ENCODE data around the gene MSRB1. TPM values are rescaled to one million over a fixed set of nuclear protein-coding genes. Genes with fewer than 3 reads are reported as not detected.
A peak's percentile ranks its signal among the peaks of the same experiment; 100 is the strongest.

MSRB1 gene
- total and polyA plus RNA-seq, 2 of the 13 experiments (the other 11 are each of a cell fraction or from before 2014, with no cell fraction given), result 32.1 to 75.4 TPM

DNA sequence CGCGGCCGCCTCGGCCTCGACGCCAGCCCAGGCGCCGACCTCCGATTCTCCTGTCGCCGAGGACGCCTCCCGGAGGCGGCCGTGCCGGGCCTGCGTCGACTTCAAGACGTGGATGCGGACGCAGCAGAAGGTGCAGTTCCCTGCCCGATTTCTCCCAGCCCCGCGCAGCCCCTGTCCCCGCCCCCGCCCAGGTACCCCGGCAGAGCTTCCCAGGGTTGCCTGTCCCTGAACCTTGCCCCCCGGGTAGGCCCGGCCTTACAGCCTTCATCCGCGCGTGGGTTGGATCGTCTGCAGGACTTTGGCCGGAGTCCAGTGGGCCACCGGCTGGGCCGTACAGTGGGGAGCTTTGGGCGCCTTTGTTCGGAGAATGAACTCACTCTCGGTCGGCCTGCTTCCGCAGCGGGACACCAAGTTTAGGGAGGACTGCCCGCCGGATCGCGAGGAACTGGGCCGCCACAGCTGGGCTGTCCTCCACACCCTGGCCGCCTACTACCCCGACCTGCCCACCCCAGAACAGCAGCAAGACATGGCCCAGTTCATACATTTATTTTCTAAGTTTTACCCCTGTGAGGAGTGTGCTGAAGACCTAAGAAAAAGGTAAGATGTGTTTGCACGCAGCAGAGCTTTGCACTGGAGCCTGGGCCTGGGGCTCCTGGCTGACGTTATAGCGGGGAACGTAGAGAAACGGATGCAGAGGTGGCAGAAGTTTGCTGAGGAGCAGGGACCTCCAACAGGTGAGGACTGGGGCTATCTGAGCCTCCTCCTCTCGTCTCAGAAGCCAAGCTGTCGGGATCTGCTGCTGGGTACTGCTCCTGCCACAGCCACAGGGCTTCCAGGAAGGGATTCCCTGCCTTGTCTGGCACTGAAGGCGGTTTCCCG is 41.6 kb upstream of the MSRB1 start (continued):
- TF ChIP-seq PAXIP1 (CRISPR knock-in tag; conservative IDR thresholded peaks at IDR 0.05) (peak; percentile 72; the same call in 1 of the 2 replicates), ZNF34 (CRISPR knock-in tag; IDR thresholded peaks at IDR 0.05; ENCODE audit: borderline replicate concordance) (no peak), ATM (IDR thresholded peaks at IDR 0.05; ENCODE audit: borderline replicate concordance) (no peak), ZNF672 (CRISPR knock-in tag; IDR thresholded peaks at IDR 0.05) (no peak), CC2D1A (CRISPR knock-in tag; IDR thresholded peaks at IDR 0.05) (no peak), ZNF784 (CRISPR knock-in tag; IDR thresholded peaks at IDR 0.05; ENCODE audit: borderline replicate concordance) (peak; percentile 60; the same call in 1 of the 2 replicates), ZFP37 (CRISPR knock-in tag; IDR thresholded peaks at IDR 0.05; ENCODE audit: borderline replicate concordance) (no peak), ZNF644 (CRISPR knock-in tag; IDR thresholded peaks at IDR 0.05; ENCODE audit: low read depth) (no peak), MLX (CRISPR knock-in tag; IDR thresholded peaks at IDR 0.05) (no peak), ZBTB3 (CRISPR knock-in tag; IDR thresholded peaks at IDR 0.05; ENCODE audit: borderline replicate concordance, low read depth) (no peak; the same call in 1 of the 2 replicates), MYNN (CRISPR knock-in tag; IDR thresholded peaks at IDR 0.05; ENCODE audit: low read depth) (no peak), GLI4 (CRISPR knock-in tag; IDR thresholded peaks at IDR 0.05; ENCODE audit: borderline replicate concordance) (no peak), ZBTB21 (CRISPR knock-in tag; IDR thresholded peaks at IDR 0.05) (no peak), ZNF777 (CRISPR knock-in tag; IDR thresholded peaks at IDR 0.05) (no peak)
- TF ChIP-seq, protein P1, sequence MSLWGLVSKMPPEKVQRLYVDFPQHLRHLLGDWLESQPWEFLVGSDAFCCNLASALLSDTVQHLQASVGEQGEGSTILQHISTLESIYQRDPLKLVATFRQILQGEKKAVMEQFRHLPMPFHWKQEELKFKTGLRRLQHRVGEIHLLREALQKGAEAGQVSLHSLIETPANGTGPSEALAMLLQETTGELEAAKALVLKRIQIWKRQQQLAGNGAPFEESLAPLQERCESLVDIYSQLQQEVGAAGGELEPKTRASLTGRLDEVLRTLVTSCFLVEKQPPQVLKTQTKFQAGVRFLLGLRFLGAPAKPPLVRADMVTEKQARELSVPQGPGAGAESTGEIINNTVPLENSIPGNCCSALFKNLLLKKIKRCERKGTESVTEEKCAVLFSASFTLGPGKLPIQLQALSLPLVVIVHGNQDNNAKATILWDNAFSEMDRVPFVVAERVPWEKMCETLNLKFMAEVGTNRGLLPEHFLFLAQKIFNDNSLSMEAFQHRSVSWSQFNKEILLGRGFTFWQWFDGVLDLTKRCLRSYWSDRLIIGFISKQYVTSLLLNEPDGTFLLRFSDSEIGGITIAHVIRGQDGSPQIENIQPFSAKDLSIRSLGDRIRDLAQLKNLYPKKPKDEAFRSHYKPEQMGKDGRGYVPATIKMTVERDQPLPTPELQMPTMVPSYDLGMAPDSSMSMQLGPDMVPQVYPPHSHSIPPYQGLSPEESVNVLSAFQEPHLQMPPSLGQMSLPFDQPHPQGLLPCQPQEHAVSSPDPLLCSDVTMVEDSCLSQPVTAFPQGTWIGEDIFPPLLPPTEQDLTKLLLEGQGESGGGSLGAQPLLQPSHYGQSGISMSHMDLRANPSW (CRISPR knock-in tag; IDR thresholded peaks at IDR 0.05; ENCODE audit: borderline replicate concordance), result no peak

Measured in HepG2 (cell line).